Measurements from ENCODE around the gene CRIP2.

The CRIP2 gene

DNA sequence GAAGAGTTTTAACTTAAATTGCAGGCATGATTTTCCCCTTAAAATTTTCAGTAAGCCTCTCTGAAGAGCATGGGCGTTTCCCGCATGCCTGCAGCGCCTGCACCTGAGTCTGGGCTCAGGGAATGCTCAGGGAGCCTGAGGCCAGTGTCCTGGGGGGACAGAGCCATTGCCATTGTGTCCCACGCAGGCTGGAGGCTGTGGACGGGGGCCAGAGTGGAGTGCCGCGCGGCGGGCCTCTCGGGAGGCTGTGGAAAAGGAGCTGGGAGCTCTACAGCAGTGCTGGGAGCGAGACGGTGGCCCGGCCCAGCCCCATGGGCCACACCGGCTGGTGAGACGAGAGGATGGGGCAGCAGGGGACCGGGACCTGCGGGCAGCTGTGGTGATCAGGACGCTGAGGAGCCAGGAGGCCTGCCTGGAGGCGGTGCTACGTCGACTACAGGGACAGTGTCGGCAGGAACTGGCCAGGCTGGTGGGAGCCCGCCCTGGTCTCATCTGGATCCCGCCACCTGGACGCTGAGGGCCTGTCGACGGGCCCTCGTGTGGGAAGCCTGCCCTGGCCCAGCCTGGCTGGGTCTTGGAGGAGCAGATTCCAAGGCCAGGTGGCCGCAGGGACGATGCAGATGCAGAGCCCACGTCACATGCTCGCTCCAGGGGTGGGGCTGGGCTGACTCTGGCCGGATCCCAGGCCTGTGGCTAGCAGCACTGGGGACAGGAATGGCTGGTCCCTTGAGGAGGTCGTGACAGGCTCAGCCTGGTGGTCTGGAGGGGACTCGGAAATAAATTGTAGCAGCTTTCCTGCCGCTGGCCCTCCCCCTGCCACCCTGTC, 24.0 kb downstream of the CRIP2 start:
- Histone ChIP-seq H3K36me3 (ENCODE audit: control insufficient read depth, insufficient read depth, low read length) (no peaks in the 10 kb centered on the region), H3K27me3 (ENCODE audit: control insufficient read depth, insufficient read depth, low read length) (no peaks in the 10 kb centered on the region), H3K27ac (no peak overlapping the region), H3K9ac (no peak overlapping the region), H3K9me3 (ENCODE audit: control insufficient read depth, low read length) (no peaks in the 10 kb centered on the region), H3K79me2 (no peaks in the 10 kb centered on the region), H3K4me2 (ENCODE audit: low read length) (no peak overlapping the region), H2AFZ (no peak overlapping the region), H3K4me1 (no peaks in the 10 kb centered on the region), H3K4me3 (ENCODE audit: low read depth, low read length) (no peak overlapping the region)
- TF ChIP-seq, protein P1, sequence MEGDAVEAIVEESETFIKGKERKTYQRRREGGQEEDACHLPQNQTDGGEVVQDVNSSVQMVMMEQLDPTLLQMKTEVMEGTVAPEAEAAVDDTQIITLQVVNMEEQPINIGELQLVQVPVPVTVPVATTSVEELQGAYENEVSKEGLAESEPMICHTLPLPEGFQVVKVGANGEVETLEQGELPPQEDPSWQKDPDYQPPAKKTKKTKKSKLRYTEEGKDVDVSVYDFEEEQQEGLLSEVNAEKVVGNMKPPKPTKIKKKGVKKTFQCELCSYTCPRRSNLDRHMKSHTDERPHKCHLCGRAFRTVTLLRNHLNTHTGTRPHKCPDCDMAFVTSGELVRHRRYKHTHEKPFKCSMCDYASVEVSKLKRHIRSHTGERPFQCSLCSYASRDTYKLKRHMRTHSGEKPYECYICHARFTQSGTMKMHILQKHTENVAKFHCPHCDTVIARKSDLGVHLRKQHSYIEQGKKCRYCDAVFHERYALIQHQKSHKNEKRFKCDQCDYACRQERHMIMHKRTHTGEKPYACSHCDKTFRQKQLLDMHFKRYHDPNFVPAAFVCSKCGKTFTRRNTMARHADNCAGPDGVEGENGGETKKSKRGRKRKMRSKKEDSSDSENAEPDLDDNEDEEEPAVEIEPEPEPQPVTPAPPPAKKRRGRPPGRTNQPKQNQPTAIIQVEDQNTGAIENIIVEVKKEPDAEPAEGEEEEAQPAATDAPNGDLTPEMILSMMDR (IDR thresholded peaks at IDR 0.05) = no peak

DNA sequence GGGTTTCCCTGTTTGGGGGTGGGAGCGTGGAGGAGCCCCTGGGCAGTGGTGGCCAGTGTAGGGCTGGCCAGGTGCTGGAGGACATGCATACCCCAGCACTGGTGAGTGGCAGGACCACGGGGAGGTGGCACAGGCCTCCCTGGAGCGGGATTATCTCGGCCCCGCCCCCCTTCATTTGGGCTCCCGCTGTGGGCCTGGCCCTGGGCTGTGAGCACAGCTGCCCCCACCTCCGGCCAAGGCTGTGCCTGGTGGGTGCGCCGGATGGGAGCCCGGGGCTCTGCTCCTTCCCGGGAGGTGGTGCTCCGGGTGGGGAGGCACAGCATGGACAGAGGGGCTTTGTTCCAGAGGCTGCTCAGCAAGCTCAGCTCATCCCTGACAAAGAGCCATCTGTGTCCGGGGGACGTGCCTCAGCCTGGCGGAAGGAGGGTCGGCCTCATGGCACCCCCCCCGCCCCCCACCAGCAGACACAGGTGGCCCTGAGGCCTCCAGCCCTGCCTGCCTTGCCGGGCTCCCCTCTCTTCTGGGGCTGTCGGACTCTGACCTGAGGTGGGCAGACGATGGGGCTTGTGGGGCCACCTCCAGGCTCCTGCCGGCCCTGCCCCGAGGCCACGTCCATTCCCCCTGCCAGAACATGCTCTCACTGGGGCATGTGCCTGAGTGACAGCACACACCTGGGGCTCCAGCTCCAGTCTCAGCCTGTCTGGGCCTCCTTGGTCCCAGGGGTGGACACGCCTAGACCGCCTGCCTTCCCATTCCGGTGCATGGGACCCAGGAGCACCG, 24.8 kb downstream of the CRIP2 start:
- no peaks in the 10 kb centered on the region for H3K27me3 ChIP-seq (ENCODE audit: control insufficient read depth, insufficient read depth, low read length)
- H3K27ac ChIP-seq = no peak overlapping the region
- H3K79me2 ChIP-seq = no peaks in the 10 kb centered on the region
- no peak overlapping the region for H3K4me2 ChIP-seq (ENCODE audit: low read length)
- no peaks in the 10 kb centered on the region for H3K9me3 ChIP-seq (ENCODE audit: control insufficient read depth, low read length)
- no peak overlapping the region for H3K9ac ChIP-seq
- TF ChIP-seq, protein P1 (IDR thresholded peaks at IDR 0.05) = no peak
- no peak overlapping the region for H2AFZ ChIP-seq
- H3K4me1 ChIP-seq = no peaks in the 10 kb centered on the region
- no peaks in the 10 kb centered on the region for H3K36me3 ChIP-seq (ENCODE audit: control insufficient read depth, insufficient read depth, low read length)
- H3K4me3 ChIP-seq (ENCODE audit: low read depth, low read length) = no peak overlapping the region

DNA sequence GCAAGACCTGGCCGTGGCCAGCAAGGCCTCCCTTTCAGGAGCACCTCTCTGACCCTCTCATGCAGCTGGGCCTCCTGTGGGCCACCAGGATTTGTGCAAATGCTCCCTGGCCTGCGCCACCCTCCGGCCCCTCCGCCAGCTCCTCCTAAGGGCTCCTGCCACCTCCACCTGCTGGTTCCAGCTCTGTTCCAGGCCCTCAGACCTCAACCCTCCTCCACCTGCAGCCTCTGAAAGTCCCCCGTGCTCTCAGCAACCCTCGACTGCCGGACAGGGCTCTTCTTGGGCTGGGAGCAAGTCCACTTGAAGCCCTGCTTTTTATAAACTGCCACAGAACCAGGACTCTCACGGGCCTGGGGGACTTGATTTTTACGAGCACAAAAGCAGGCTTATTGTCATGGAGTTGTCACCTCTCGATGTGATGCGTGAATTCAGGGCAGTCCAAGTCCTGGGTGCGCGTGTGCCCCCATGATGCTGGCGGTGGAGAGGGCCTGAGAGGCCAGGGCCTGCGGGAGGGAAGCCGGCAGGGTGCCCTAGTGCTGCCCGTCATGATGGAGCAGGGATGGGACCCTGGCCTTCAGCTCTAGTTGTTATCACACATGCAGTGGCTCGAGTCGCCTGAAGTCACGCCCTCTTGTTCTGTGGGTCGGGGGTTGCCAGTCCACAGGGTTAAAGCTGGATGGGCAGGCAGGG, 25.6 kb downstream of the CRIP2 start:
- H3K27ac ChIP-seq = no peak overlapping the region
- no peak overlapping the region for H2AFZ ChIP-seq
- H3K4me1 ChIP-seq = no peaks in the 10 kb centered on the region
- no peak overlapping the region for H3K9ac ChIP-seq
- no peaks in the 10 kb centered on the region for H3K36me3 ChIP-seq (ENCODE audit: control insufficient read depth, insufficient read depth, low read length)
- TF ChIP-seq, protein P1 (IDR thresholded peaks at IDR 0.05) = no peak
- H3K79me2 ChIP-seq = no peaks in the 10 kb centered on the region
- no peaks in the 10 kb centered on the region for H3K9me3 ChIP-seq (ENCODE audit: control insufficient read depth, low read length)
- H3K4me2 ChIP-seq (ENCODE audit: low read length) = no peak overlapping the region
- H3K4me3 ChIP-seq (ENCODE audit: low read depth, low read length) = no peak overlapping the region
- H3K27me3 ChIP-seq (ENCODE audit: control insufficient read depth, insufficient read depth, low read length) = no peaks in the 10 kb centered on the region

GRCh38 chr14:105500726-105501101, 26.1 kb downstream of the CRIP2 start:
- Histone ChIP-seq H3K4me3 (ENCODE audit: low read depth, low read length) (no peak overlapping the region), H3K36me3 (ENCODE audit: control insufficient read depth, insufficient read depth, low read length) (no peaks in the 10 kb centered on the region), H2AFZ (no peak overlapping the region), H3K4me1 (no peaks in the 10 kb centered on the region), H3K27me3 (ENCODE audit: control insufficient read depth, insufficient read depth, low read length) (no peaks in the 10 kb centered on the region), H3K4me2 (ENCODE audit: low read length) (no peak overlapping the region), H3K79me2 (no peaks in the 10 kb centered on the region), H3K9ac (no peak overlapping the region), H3K27ac (no peak overlapping the region), H3K9me3 (ENCODE audit: control insufficient read depth, low read length) (no peaks in the 10 kb centered on the region)
- TF ChIP-seq, protein P1 (IDR thresholded peaks at IDR 0.05) = no peak

All from parathyroid adenoma (tissue), 2 donors.